Gastroesophageal sphincter (tissue), 3 donors: ENCODE data around the gene UMPS.

Experiments used
- CTCF ChIP-seq, 4 experiments: fragments of 200-600 bp in 2 of 4; fragments of 450-650 bp in 2 of 4; sonication (generic) in 1 of 4; IDR thresholded peaks; one replicate each; pipeline ENCODE4 v1.5.1; 2017 to 2019; ENCODE audit warnings: antibody characterized with exemption in 4 of 4, mild to moderate bottlenecking in 2 of 4, moderate library complexity in 2 of 4
- POLR2A ChIP-seq, 2 donors: fragments of 450-650 bp; IDR thresholded peaks; one replicate each; pipeline ENCODE4 v1.6.1; 2017; ENCODE audit warnings: antibody characterized with exemption in 2 of 2, mild to moderate bottlenecking in 2 of 2, moderate library complexity in 1 of 2

DNA sequence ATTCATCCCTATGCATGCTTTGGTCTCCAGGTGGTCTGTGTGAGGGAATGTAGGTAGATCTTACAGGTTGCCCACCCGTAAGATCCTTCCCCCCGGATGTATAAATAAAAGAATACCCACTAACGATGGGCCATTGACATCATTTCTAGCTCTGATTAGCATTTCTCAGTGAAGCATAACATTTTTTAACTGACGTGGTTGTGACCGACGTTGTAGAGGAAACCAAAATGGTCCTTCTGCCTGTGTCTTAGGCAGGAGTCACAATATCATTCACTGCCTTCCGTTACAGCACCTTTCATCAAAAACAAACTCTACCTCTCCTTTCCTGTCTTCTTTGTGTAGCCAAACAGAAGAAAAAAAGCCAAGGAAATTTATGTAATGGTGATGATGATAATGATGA, 27.3 kb upstream of the UMPS start:
- no peak for TF ChIP-seq CTCF (IDR thresholded peaks at IDR 0.05)
- TF ChIP-seq POLR2A (IDR thresholded peaks at IDR 0.05): no peak
